Skeletal muscle tissue (tissue), 4 donors: ENCODE results near the gene IFNLR1. TPM values are rescaled to one million over a fixed set of nuclear protein-coding genes. Genes with fewer than 3 reads are reported as not detected.

Source experiments
- H3K27ac ChIP-seq: one replicate; pipeline ENCODE4 v1.7.0; 2013; ENCODE audit warnings: mild to moderate bottlenecking, low read depth, low read length, inconsistent platforms
- H3K27me3 ChIP-seq, 3 donors: one replicate each; pipeline ENCODE4 v1.7.0; 2013; ENCODE audit warnings: low read length in 3 of 3; ENCODE audit not compliant: control insufficient read depth in 3 of 3, insufficient read depth in 3 of 3
- H3K36me3 ChIP-seq, 3 donors: one replicate each; pipeline ENCODE4 v1.7.0; 2013; ENCODE audit warnings: low read length in 3 of 3; ENCODE audit not compliant: control insufficient read depth in 3 of 3, insufficient read depth in 3 of 3
- H3K4me1 ChIP-seq, 3 donors: one replicate each; pipeline ENCODE4 v1.7.0; 2013; ENCODE audit warnings: low read length in 3 of 3, mild to moderate bottlenecking in 3 of 3; ENCODE audit not compliant: control insufficient read depth in 3 of 3, insufficient read depth in 3 of 3
- H3K4me3 ChIP-seq, 3 donors: one replicate each; pipeline ENCODE4 v1.7.0; 2013; ENCODE audit warnings: low read length in 3 of 3
- H3K9ac ChIP-seq, 3 donors: one replicate each; pipeline ENCODE4 v1.7.0; 2013; ENCODE audit warnings: low read length in 3 of 3, mild to moderate bottlenecking in 3 of 3, moderate library complexity in 2 of 3, low read depth in 1 of 3
- H3K9me3 ChIP-seq, 3 donors: one replicate each; pipeline ENCODE4 v1.7.0; 2013; ENCODE audit warnings: low read length in 3 of 3; ENCODE audit not compliant: control insufficient read depth in 3 of 3
- total RNA-seq: library from RNA; depleted of rRNA; stranded (reverse); fragments of >200 nt; gene quantifications from one replicate; pipeline ENCODE4 v1.2.3, GENCODE V29; 2014
- donor health status: Osteomylitis.

IFNLR1 gene
- total RNA-seq, 1 donor from 2014 or later: not detected

DNA sequence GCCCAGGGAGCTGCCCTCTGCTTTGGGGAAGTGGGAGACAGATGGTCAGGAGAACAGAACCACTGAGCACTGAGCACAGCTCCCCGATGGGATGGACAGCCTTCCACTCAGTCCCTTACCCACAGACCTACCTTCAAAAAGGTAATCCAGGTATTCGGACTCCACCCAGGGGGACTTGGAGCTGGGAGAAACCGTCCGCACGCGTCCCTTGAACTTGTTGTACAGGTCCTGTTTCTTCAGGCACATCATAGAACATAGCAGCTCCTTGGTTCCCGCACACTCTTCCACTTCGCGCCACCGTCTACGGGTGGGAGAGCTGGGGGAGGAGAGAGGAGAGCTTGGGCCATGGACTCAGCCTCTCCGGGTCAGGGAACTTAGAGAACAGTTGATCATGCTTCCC is 17.8 kb downstream of the IFNLR1 start:
- Histone ChIP-seq H3K4me3 (no peak overlapping the region), H3K36me3 (peaks cover 0 to 3% (median 0%) of the 10 kb centered on the region in 3 donors), H3K4me1 (peaks cover 6 to 11% (median 9%) of the 10 kb centered on the region in 3 donors), H3K27ac (no peak overlapping the region), H3K27me3 (peaks cover 0 to 2% (median 0%) of the 10 kb centered on the region in 3 donors), H3K9me3 (no peaks in the 10 kb centered on the region), H3K9ac (no peak overlapping the region)

DNA sequence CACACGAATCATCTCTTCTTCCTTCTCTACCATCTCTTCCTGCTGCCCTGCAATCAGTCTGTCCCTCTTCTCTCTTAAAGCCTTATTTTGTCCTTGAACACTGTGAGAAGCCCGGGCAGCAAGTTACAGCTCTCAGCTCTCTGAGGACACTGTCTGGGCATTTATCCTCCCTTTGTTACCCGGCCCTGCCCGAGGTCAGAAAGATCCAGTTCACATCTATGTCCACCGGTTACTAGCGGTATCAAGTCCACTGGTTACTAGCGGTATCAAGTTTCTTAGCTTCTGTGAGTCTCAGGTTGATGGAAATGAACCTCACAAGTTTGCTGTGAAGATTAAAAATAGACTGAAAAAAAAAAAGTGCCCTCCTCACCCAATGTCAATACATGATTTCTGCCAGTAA is 18.8 kb downstream of the IFNLR1 start:
- H3K36me3 ChIP-seq: peaks cover 0 to 3% (median 0%) of the 10 kb centered on the region in 3 donors
- H3K4me1 ChIP-seq: peaks cover 6 to 11% (median 9%) of the 10 kb centered on the region in 3 donors
- H3K4me3 ChIP-seq: no peak overlapping the region

DNA sequence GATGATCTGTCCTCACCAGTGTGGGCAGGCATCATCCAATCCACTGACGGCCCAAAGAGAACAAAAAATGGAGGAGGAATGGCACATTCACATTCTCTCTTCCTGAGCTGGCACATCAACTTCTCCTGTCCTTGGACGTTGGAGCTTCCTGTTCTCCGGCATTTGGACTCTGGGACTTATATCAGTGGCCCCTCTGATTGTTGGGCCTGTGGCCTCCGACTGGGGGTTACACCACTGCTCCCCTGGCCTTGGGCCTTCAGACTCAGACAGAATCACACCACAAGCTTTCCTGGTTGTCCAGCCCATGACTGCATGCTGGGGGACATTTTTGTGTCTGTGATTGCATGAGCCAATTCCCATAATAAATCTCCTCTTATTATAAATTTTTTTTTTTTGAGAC is 20.1 kb downstream of the IFNLR1 start:
- H3K4me3 ChIP-seq: no peak overlapping the region
- no peak overlapping the region for H3K9ac ChIP-seq
- H3K27me3 ChIP-seq: peaks cover 0 to 2% (median 0%) of the 10 kb centered on the region in 3 donors
- H3K36me3 ChIP-seq: peaks cover 0 to 3% (median 0%) of the 10 kb centered on the region in 3 donors
- H3K4me1 ChIP-seq: peaks cover 6 to 11% (median 9%) of the 10 kb centered on the region in 3 donors
- no peaks in the 10 kb centered on the region for H3K9me3 ChIP-seq
- no peak overlapping the region for H3K27ac ChIP-seq

More for the DNA sequence above, 18.8 kb downstream of the IFNLR1 start:
- peak overlapping the region; percentile 62 for H3K27ac ChIP-seq
- no peak overlapping the region for H3K9ac ChIP-seq
- no peaks in the 10 kb centered on the region for H3K9me3 ChIP-seq
- peaks cover 0 to 2% (median 0%) of the 10 kb centered on the region in 3 donors for H3K27me3 ChIP-seq

DNA sequence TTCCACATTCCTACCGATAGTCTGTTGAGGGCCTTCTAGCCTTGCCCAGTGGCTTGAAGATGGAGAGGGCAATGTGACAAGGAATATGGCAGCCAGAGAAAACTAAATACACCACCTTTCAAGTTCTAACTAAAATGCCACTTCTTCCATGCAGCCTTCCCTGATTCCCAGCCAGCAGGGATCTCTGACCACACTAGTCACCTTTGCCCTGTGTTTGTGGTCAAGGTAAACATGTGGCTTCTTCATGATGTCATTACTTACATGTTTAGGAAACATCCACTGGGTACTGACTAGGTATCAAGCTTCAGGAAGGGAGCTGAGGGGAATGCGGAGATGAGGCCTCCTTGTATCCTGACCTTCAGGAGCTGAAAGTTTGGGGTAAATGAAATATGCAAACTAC is 21.6 kb downstream of the IFNLR1 start:
- no peak overlapping the region for H3K27ac ChIP-seq
- peaks cover 6 to 19% (median 9%) of the 10 kb centered on the region in 3 donors for H3K4me1 ChIP-seq
- no peaks in the 10 kb centered on the region for H3K9me3 ChIP-seq
- peaks cover 0 to 3% (median 0%) of the 10 kb centered on the region in 3 donors for H3K36me3 ChIP-seq
- peaks cover 0 to 2% (median 0%) of the 10 kb centered on the region in 3 donors for H3K27me3 ChIP-seq
- H3K4me3 ChIP-seq: no peak overlapping the region
- no peak overlapping the region for H3K9ac ChIP-seq

DNA sequence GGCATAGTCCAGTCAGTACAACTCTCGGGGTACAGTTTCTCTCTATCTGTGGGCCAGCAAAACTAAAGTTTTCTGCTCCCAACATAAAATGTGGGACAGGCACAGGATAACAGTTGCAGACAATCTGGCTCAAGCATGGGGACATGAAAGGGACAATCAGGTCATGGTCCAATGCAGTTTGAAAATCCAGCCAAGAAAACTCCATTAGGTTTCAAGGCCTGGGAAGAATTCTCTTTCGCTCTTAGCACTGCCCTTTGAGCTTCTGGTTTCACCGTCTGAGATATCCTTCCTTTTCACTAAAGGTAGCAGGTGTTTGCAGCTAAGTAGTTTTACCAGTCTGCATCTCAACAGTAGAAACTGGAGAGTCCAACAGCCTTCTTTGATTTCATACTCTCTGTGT is 23.1 kb downstream of the IFNLR1 start:
- Histone ChIP-seq H3K27me3 (no peaks in the 10 kb centered on the region), H3K9me3 (no peaks in the 10 kb centered on the region), H3K36me3 (peaks cover 0 to 3% (median 0%) of the 10 kb centered on the region in 3 donors), H3K9ac (no peak overlapping the region), H3K27ac (no peak overlapping the region), H3K4me1 (peaks cover 6 to 19% (median 7%) of the 10 kb centered on the region in 3 donors), H3K4me3 (no peak overlapping the region)

DNA sequence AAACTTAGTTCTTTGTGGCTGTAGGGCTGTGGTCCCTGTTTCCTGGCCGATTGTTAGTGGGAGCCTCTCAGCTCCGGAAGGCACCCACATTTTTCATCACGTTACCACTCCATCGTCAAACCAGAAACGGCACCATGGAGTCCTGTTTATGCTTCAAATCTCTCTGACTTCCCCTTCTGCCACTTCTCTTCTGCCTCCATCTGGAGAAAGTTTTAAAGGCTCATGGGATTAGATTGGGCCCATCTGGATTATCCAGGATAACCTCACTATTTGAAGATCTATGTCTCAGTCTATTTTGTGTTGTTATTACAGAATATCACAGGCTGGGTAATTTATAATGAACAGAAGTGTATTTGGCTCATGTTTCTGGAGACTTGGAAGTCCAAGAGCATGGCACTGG is 24.9 kb downstream of the IFNLR1 start:
- Histone ChIP-seq H3K4me3 (no peak overlapping the region), H3K9ac (no peak overlapping the region), H3K27me3 (no peaks in the 10 kb centered on the region), H3K9me3 (no peaks in the 10 kb centered on the region), H3K27ac (no peak overlapping the region), H3K36me3 (peaks cover 0 to 3% (median 0%) of the 10 kb centered on the region in 3 donors), H3K4me1 (peaks cover 12 to 24% (median 13%) of the 10 kb centered on the region in 3 donors)

DNA sequence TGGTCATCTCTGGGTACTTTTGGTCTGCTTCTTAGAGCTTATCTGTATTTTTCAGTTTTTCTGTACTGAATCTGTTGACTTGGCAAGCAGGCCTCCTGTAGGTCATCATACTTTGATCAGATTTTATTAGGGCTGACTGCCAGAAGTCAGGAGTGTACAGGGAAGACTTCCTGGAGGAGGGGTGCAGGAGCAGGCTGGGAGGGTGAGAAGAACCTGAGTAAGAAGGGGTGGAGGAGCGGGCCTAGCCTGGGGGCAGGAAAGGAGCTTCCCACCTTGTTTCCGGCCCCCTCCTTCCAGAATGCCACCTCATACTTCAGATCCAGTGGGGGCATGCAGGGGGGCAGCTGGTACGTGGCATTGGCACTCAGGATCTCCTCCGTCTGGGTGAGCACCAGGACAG is 25.8 kb downstream of the IFNLR1 start:
- Histone ChIP-seq H3K9me3 (no peaks in the 10 kb centered on the region), H3K36me3 (peaks cover 0 to 3% (median 0%) of the 10 kb centered on the region in 3 donors), H3K27ac (no peak overlapping the region), H3K4me1 (peaks cover 11 to 21% (median 12%) of the 10 kb centered on the region in 3 donors), H3K9ac (no peak overlapping the region), H3K4me3 (no peak overlapping the region), H3K27me3 (no peaks in the 10 kb centered on the region)

DNA sequence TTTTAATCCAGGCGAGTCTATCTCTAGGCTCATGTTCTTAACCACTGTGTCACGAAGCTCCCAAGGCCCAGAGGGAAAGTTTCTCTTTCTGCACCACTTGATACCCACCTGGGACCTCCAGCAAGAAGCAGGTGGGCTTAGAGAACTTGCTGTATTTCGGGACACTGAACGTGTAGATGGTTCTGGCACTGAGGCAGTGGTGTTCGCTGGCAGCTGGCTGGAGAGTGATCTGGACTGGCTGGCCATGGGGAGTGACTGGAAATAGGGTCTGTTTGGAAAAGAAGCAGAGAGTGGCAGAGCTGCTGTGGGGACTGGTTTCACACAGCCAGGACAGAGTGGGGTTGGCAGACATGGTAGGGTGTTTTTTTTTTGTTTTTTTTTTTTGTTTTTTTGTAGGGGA is 27.7 kb downstream of the IFNLR1 start:
- Histone ChIP-seq H3K27me3 (no peaks in the 10 kb centered on the region), H3K9me3 (no peaks in the 10 kb centered on the region), H3K27ac (no peak overlapping the region), H3K36me3 (no peaks in the 10 kb centered on the region), H3K9ac (no peak overlapping the region), H3K4me3 (no peak overlapping the region), H3K4me1 (peaks cover 11 to 21% (median 12%) of the 10 kb centered on the region in 3 donors)

DNA sequence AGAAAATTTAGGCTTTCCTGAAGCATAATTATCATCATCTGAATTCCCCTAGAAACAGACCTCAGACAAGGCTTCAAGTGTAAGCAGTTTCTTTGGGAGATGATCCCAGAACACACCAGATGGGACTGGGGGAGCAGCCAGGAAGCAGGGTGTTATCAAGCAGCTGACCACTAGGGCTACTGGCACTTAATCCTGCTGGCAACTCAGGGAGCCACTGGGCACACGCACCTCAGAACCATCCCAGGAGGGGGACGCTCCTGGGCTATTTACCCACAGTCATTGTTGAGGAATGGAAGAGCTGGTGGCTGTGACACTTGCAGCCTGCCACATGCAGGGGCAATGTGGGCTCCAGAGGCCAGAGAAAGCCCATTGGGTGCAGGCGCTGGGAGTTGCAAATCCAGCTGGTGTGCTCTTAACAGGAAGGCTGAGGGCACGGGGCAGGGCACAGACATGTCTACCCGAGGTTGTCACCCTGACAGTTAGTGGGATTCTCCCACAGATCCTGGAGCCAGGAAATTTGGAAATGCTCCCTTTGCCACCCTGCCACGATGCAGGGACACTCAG is 29.1 kb downstream of the IFNLR1 start:
- Histone ChIP-seq H3K27me3 (peaks cover 0 to 2% (median 0%) of the 10 kb centered on the region in 3 donors), H3K4me1 (peaks cover 11 to 21% (median 12%) of the 10 kb centered on the region in 3 donors), H3K36me3 (no peaks in the 10 kb centered on the region), H3K9me3 (no peaks in the 10 kb centered on the region), H3K4me3 (no peak overlapping the region), H3K9ac (peak overlapping the region in 1 of 3 donors; percentile 40), H3K27ac (no peak overlapping the region)

DNA sequence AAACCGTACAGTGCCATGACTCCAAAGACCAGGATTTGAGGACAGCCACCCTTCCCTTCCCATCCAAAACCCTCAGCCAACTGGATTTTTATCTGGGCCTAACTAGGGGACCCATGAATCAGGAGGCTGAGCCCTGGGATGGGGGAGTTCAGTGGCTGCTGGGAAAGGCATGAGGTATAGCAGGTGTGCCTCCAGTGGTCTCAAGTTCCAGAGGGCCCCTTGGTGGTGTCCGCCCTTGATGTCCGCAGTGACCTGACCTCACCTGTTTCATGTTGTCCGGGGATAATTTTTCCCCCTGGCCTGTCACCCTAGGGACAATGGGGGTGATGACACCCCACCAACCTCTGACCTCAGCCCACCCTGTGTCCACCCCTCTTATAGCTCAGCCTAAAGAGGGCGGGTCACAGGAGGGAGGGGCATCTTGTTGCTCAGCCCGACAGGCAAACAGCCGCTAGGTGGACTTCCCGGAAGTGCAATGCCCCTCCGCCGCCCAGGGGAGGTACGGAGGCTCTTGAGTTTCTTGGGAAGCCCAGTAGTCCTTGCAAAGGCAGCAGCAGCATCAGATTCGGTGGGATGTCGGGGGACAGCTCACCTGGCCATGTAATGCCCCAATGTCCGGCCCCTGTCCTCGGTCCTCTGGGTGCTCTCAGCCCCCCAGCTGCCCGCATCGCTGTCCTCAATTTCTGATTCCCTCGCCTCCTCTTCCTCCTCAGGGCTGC is 30.4 kb downstream of the IFNLR1 start:
- Histone ChIP-seq H3K27ac (no peak overlapping the region), H3K36me3 (no peaks in the 10 kb centered on the region), H3K27me3 (peaks cover 0 to 10% (median 0%) of the 10 kb centered on the region in 3 donors), H3K4me3 (no peak overlapping the region), H3K9me3 (no peaks in the 10 kb centered on the region), H3K9ac (no peak overlapping the region), H3K4me1 (peaks cover 11 to 21% (median 12%) of the 10 kb centered on the region in 3 donors)
